Cerebellar cortex (tissue), 1 donor: ENCODE measurements around the gene LYRM1.

ENCODE experiments used
- DNase-seq: peaks from one replicate; pipeline ENCODE4 v3.0.0-alpha.2; 2015; ENCODE audit warnings: low spot score

Gene LYRM1

DNA sequence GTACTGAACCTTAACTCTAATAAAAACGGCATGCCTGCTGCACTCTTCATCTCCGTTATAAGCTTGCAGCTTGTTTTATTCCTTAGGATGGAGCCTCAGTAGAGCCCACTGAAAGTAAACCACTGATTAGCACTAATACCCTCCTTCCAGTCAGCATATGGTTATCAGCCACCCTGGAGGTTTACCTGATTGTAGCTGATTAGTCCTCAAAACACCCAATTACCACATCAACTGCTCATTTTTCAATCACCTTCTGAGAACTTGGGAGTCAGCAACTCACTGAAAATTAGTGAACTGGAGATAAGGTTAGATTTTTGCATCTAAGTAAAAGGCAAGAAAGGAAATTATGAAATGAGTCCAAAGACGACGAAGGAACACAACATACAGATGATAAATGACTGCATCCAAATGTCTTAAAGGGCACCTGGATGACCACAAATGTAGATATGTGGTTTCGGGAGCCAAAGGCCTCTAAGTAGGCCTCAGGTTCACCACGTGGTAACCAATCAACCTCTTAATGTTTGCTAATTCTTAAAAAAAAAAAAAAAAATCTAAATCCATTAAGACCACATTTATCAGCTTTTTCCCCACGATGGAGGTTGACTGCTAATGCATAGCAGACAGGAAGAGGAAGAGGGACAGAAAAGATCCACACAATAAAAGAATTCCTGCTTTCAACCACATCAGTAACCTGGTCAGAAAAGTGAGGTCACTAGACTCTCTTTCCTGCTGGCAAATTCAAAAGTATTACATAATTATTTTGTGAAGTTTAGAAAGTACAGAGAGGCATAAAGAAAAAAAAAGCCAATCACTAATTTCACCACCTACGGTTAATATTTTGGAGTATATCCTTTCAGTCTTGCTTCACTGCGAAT lies 28.4 kb upstream of the LYRM1 start:
- DNase-seq = no peak

DNA sequence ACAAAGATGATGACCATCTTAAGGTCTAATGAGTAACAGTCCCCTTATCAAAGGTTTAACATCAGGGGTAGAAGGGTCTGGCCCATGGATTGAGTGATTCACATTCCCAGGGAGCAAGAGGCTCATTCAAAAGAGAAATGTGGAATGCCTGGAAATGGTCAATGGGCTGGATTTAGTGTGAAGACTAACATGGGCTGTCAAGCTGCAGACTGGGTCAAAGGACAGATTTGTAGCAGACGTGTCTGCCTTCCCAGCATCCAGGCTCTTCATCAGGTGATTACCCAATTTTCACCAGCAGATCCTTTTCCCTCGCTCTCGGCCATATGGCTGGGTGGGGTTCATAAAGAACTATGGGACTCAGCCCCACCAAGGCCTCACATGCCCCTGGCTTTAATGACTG lies 27.2 kb upstream of the LYRM1 start:
- DNase-seq = no peak

DNA sequence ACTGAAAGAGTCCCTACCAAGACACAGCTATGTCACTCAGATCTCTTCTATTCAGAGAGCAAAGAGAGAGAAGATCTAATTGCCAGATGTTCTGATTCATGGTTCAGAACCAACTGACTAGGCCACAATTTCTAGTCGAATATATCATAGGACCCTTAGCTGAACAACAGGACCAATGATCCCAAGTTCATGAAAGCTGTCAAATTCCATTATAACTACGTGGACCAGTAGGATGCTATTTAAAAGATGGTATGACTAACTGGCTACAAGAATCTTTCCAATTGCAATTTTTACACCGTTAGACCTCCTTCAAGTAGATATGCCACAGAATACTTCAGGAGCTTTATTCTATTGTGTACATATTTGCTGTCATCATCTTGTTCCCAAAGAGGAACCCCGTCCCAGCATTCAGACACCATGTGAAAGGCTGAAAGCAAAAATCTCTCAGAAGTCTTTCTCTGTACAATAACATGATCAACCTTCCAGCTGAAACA lies 26.4 kb upstream of the LYRM1 start:
- DNase-seq = no peak

DNA sequence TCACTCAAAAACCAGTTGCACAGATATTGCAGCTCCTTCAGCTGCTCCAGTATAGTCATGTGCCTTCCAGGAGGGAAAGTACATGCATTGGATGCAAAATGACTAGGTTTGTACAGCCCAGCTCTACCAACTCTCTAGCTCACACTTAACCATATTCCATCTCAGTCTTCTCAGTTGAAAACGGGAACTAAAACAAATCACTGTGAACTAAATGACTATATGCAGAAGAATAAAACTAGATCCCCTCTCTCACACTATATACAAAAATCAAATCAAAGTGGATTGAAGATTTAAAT lies 25.3 kb upstream of the LYRM1 start:
- no peak for DNase-seq

DNA sequence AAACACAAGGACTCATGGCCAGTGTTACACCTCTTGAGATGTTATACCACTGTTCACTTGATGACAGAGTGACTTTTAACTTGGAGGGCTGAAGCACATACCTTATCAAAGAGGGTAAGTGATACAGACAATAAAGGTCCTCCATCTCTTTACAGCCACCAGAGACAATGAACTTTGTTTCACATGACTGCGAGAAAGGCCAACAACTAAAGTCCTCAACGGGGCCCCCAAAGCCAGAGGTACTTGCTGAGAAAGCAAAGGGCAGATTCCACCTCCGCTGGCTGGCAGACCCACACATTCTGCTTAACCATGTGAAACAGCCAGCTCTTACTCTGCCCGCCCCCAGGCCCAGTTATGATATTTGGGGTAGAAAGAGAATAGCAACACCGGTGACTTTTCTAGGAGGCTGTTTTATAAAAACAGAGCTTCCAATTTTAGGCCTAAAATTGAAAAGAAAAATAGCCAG lies 21.9 kb upstream of the LYRM1 start:
- no peak for DNase-seq

DNA sequence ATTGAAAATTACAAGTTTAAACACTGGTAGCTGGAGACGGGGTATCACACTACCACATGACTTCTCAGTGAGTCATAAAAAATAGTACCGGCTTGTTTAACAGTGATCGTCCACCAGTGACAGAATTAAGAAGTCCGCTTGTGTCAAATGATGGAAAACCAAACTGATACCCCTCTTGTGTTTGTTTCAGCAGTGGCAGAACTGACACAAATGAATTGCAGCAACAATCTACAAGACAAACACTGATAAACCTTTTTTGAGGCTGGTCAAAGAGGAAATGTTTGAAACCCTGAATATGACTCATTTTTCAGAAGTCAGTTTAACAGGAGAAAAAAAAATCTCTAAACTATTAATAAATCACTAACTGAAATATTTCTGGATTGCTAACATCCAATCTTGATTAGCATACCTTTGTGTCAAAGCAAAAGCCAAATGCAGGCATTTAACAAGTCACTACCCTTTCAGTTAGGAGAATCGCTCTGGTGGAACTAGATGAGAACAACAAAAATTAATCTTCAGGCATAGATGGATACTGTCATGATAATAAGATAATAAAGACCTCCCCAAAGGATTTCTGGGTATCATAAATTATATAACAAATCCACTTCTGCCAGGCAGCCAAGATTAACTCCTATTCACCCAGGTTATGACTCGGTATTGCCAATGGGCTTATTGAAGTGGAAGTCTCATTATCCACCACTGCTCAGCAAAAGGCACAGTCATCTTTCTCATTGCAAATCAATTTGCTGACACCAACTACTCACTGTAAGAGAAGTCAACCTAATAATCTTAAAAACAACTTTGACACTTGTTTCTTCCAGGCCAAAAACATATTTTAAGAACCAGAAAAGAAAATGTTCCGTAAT lies 21.2 kb upstream of the LYRM1 start:
- DNase-seq = no peak

DNA sequence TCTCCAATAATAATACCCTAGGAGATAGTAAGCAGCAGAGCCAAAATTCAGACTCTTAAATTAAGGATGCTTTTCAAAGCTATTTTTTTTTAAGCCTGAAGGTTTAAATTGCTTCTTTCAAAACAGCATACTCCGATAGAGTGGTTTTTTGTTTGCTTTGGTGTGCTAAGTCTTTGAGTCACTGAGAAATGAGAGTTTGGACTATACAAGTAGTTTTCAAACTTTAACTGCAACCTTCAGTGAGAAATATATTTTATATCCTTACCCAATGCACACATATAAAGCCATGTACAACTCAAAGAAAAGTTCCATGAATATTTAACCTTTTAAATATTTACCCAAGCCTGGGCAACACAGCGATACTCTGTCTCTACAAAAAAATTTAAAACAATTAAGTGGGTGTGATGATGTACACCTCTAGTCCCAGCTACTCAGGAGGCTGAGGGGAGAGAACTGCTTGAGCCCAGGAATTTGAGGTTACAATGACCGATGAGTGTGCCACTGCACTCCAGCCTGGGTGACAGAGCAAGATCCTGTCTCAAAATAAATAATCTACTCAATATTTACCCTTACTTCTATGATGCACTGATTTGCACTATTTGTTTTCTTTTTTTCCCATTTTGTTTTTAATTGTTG lies 19.6 kb upstream of the LYRM1 start:
- no peak for DNase-seq

DNA sequence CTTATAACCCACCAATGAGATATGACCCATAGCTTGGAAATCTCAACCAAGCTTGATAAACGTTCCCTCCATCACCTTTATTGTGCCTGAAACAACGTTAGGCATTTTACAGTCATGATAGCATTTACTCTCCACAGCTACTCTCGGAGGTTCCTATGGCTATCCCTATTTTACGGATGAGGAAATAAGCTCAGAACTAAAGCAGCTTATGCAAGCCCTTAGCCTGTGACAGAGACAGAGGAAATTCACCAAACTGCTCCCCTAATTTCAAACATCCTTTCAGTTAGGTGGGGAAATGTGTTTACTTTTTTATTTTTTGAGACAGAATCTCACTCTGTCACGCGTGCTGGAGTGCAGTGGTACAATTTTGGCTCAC lies 19.1 kb upstream of the LYRM1 start:
- DNase-seq = no peak

DNA sequence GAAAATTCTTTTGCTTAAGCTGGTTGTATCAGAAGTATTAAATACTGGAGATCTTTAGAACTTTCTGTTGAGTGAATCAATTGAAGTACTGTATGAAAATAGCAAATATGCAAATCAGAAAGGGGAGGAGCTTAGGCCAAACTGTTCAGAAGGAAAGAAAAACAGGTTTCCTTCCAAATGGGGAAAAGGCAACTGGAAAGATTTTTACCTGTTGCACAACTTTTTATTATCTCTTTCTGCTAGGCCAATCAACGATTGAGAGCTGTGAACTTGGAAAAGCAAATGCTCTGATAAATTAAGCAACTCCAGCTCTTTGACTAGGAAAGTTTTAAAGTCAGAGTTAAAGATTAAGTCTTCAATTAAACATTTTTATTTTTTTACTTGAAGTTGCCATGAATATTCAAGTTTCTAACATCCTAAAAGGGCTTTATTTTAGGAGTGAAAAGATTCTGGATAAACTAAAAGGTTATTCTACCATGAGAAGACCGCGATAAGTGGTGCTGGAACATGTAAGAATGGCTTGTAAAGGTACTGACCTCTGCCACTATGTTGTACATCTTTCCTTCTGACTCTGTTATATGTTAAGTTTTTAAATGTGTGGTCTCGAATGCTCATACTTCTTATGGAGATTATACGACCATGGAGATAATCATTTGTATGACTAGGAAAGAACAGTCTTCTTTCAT lies 16.9 kb upstream of the LYRM1 start:
- DNase-seq = no peak

DNA sequence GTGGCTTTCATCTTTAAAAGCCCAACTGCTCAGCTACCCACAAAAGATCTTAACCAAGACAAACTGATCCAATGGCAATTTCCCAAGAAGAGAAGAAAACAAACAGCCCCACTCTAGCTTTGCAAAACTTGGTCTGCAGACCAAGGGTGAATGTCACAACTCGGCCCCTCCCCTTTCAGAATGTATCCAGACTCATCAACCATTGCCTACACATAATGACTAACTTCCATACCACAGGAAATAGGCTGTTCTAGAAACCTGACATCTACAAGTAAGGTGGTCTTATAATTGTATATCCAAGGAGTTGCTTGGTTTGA lies 16.4 kb upstream of the LYRM1 start:
- no peak for DNase-seq

DNA sequence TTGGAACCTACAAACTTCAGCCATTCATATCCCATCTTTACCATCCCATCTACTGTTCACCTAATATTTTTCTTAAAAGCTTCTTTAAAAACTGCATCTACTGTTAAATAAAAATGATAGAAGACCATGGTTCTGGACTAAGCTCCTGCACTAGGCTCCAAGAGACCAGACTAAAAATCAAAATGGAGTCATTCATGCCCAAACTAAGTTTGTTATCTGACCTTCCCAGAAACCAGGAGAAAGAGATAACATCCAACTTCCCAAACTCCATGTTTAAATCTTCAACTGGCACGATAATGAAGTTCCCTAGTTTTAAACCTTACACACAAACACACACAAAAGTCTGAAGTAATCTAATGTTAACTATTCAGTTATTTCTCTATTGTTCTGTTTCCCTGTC lies 14.3 kb upstream of the LYRM1 start:
- DNase-seq = no peak

DNA sequence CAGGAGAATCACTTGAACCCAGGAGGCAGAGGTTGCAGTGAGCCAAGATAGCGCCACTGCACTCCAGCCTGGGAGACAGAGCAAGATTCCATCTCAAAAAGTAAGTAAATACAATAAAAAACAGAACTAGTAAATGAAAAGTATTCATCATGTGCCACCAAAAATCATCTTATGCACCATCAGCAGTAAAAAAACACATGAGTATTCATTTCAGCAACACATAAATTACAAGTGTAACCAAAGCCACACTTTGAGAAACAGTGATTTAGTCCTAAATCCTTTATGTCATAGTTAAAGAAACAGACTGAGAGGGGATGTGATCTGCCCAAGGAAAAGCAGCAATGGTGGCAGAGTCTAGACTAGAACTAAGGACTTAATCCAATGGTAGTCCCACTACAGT lies 13.4 kb upstream of the LYRM1 start:
- no peak for DNase-seq

DNA sequence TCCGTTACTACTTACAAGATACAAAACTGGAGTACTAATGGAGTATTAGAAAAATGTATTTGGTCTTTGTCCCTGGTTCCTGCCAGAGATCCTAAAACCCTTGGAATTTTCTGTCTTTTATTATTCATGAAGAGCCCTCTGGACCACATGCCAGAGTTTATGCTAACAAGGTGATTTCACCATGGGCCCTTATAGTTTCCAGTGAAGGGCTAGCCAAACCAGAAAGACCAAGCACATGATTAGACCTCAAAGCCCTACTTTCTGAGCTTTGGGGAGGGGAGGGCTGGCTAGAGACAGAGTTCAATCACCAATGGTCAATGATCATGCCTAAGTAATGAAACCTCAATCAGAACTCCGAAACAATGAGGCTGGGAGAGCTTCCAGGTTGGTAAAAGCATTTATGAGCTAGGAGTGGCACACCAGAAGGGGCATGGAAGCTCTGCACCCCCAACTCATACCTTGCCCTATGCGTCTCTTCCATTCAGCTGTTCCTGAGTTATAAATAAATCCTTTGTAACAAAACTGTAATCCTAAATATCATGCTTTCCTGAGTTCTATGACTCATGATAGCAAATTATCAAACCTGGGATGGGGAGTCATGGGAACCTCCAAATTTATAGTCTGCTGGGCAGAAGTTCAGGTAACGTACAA lies 10.8 kb upstream of the LYRM1 start:
- no peak for DNase-seq

DNA sequence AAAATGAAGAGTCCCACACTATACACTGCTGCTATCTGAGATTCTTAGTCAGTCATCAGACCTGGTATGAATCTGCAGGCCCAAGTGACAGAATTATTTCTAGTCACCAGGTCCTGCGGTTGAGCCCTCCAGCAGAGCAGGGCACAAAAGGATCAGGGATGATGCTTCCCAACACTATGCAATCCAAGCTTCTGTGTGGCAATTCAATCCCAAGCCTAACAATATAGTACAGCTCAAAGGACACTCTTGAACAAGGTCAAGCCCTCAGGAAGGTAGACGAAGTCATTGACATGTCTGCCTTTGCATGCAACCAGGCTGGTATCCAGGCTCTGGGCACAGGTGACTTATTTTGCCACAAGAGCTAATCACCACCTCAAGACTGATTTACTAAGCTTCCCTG lies 6.2 kb upstream of the LYRM1 start:
- no peak for DNase-seq

DNA sequence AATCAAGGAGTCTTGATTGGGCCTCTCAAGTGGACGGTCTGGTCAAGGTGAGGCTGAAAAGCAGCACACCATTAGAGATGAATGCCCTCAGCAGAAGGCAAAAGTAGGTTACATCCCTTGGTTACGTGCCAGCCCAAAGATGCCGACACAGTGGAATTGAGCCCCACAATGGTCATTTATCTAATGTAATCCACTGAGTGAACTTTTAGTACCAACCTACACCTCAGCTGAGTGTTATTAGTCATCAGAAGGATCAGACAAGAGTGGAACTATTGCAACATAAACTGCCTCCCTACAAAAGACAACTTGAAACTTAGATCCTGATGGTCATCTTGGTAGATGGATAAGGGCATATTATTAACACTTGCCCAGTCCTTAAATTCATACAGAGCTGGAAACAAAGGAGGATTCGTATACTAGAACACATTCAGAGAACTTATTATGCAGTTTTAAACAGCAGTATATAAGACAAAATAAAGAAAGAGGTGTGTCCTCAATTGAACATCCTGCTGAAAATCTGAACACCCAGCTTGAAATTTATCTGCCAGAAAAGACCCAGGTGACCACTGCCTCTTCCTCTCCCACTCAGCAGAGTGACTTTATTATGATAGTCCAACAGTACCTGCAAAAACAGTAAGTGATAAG lies 3.2 kb upstream of the LYRM1 start:
- no peak for DNase-seq

DNA sequence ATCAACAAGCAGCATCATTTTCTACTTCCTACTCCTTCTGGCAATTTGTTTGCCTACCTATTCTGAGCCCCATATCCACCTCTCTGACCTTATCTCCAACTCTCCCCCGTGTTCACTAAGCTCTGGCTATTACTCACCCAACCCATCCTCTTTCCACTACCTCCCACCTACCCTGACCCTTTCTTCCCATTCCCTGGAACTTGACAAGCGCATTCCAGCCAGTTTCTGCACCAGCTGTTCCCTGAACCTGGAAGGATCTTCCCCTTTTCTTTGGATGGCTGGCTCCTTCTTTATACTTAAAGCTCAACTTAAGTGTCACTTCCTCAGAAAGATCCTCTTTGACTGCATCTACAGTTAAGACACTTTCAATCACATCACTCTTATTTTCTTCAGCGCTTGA lies 2.6 kb upstream of the LYRM1 start:
- DNase-seq = no peak

DNA sequence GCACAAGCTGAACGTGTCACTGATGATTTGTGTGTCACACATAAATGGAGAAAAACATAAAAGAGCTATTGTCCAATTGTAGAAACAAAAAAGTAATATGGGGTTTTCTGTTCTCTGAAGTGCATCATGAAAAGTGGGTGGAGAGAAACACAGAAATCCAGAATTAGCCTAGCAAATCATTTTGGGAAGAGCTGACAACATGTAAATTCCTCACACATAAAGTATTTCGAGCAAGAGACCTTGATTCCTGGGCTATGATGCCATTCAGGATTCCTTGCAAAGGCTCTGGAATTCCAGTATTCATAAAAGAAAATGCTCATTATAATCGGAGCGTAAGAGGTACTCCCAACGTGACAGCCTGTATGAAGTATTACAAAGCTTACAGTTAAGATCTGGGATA lies 1.5 kb upstream of the LYRM1 start:
- peak; percentile 18 for DNase-seq

DNA sequence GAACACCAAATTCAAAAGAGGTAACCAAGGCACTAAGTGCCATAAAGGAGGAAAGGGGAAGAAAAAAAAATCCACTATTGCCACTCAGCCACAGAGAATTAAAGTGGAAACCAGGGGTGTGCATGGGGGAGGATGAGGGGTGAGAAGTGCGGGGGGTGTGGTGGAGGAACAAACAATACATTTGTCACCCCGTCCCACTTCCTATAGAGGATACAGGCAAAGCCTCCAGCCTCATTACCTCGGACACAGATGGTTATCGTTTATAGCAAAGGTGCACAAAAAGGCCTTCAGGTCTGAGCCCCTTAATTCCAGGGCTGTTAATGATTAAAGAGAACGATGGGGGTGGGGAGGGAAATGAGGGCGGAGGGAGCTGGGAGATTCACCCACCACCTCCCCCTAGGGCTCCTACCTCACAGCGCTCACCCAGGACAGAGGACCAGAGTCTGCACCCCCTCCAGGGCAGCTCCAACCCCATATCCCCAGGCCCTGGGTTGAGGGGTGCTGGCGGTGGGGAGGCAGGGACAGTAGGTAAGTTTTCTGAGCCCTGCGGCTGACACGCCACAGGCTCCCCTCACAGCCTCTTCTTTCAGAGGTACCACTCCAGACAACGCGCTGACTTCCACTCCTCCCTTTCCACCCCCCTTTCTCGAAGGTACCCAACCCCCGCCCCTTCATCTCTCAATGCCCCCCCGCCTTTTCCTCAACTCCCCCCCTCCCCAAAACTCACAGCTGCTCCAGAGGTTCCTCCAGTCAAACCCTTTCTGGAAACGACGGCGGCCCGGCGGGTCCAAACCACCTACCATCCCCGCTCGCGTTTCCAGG lies 883 bp upstream of the LYRM1 start:
- peak; percentile 11 for DNase-seq

DNA sequence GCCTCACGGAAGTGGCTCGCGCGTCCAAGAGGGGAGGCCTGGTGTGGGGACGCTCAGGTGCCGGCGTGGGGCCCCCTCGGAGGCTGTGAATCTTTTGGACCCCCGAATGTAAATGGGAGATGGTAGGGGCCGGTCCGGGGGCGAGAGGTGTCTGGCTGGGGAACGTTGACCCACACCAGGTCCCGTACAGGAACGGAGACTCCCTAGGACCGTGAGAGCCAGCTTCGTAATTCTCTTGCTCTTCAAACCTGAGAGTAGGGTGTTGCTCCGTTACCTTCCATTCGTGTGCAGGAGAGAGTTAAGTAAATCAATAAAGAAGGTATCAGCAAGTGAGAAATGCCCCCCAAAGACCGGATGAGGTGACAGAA lies 481 bp downstream of the LYRM1 start:
- DNase-seq = no peak

DNA sequence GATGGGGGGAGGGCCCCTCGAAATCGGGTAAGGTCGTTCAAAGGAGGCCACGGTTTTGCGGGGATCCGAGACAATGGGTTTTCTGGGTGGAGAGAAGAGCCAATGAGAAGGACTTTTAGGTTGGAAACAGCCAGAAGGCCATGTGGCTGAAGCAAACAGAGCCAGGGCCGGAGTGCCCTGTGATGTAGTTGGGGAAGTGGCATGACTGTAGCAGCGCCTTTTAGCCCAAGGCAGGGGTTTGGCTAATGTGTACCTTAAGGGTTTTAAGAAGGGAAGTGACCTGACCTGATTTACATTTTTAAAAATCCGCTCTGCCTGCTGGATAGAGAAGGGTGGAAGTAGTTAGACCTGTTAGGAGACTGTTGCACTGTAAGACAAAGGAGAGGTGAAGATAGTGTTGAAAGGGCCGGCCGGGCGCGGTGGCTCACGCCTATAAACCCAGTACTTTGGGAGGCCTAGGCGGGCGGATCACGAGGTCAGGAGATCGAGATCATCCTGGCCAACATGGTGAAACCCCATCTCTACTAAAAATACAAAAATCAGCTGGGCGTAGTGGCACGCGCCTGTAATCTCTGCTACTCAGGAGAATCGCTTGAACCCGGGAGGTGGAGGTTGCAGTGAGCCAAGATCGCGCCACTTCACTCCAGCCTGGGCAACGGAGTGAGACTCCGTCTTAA lies 1.0 kb downstream of the LYRM1 start:
- peak; percentile 75 for DNase-seq
